Measurements from ENCODE around the gene FXYD7. TPM values are rescaled to one million over a fixed set of nuclear protein-coding genes. Genes with fewer than 3 reads are reported as not detected.

FXYD7 gene
- total and polyA plus RNA-seq, 2 of the 4 experiments (the other 2 are of a cell fraction): 0.31 TPM; not detected in 1

DNA sequence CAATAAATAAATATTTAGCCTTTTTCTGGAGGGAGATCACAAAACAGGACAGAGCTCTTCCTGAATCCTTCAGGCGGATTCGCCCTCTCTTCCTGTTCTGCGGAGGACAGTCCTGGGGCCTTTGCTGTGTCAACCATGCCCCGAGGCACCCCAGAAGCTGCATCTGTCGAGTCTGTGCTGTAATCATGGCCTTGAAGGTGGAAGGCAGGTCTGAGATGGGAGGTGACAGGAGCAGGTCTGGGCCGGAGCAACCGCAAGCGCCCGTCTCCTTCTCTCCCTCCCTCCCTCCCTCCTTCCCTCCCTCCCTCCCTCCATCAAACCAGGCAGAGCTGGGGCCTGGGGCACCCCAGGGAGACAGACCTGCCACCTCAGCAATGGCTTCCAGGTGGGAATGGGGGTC lies 32.1 kb upstream of the FXYD7 start:
- no peak overlapping the region for H2BK120ac ChIP-seq (ENCODE audit: low read depth, low read length)
- TF ChIP-seq MAFK (IDR thresholded peaks at IDR 0.05; ENCODE audit: low read depth, low read length): no peak
- TF ChIP-seq POLR2A (IDR thresholded peaks at IDR 0.05; ENCODE audit: low read depth, low read length): no peak
- TF ChIP-seq NFE2L2 (IDR thresholded peaks at IDR 0.05; ENCODE audit: low read depth, low read length): no peak
- TF ChIP-seq RFX5 (IDR thresholded peaks at IDR 0.05; ENCODE audit: low read depth, low read length): no peak
- TF ChIP-seq, protein P1, sequence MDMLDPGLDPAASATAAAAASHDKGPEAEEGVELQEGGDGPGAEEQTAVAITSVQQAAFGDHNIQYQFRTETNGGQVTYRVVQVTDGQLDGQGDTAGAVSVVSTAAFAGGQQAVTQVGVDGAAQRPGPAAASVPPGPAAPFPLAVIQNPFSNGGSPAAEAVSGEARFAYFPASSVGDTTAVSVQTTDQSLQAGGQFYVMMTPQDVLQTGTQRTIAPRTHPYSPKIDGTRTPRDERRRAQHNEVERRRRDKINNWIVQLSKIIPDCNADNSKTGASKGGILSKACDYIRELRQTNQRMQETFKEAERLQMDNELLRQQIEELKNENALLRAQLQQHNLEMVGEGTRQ (IDR thresholded peaks at IDR 0.05; ENCODE audit: low read depth, low read length): no peak
- TF ChIP-seq CHD1 (IDR thresholded peaks at IDR 0.05; ENCODE audit: low read depth, low read length): no peak
- no peak for TF ChIP-seq BHLHE40 (IDR thresholded peaks at IDR 0.05; ENCODE audit: low read depth, low read length)
- H3K27ac ChIP-seq (ENCODE audit: insufficient read depth, low read length): no peak overlapping the region
- no peak overlapping the region for H2BK15ac ChIP-seq (ENCODE audit: low read depth, low read length)
- BruUV-seq (replicated peaks): no TSS peak
- H2AFZ ChIP-seq (replicated peaks; ENCODE audit: low read length, poor library complexity): no peak overlapping the region
- no peak overlapping the region for H3K23ac ChIP-seq (ENCODE audit: low read depth, low read length)
- no peak overlapping the region for H2BK20ac ChIP-seq (ENCODE audit: low read depth, low read length)
- H4K8ac ChIP-seq (ENCODE audit: low read depth in 2 of 2, low read length in 2 of 2): no peak overlapping the region
- H4K5ac ChIP-seq (ENCODE audit: low read depth, low read length): no peak overlapping the region
- intact Hi-C loops (cut with micrococcal nuclease) (no loop called here), in situ Hi-C loops (cut with MboI; ENCODE audit: low sequenced_read_pairs) (no loop called here), dilution Hi-C loops (cut with HindIII; ENCODE audit: low sequenced_read_pairs, unreplicated experiment) (no loop called here)
- H3K4me2 ChIP-seq (ENCODE audit: low read depth, low read length): no peak overlapping the region
- ATAC-seq (ENCODE audit: low read depth) (no peak), DNase-seq (no peak)
- H2AK9ac ChIP-seq (replicated peaks; ENCODE audit: low read depth, low read length, poor library complexity): no peak overlapping the region
- no peak overlapping the region for H3K4ac ChIP-seq (ENCODE audit: low read depth, low read length)
- no peak overlapping the region for H3K4me3 ChIP-seq (ENCODE audit: insufficient read depth, low read depth, low read length)
- no peaks in the 10 kb centered on the region for H3K9me1 ChIP-seq (ENCODE audit: insufficient read depth, low read length)
- no peak overlapping the region for H3K14ac ChIP-seq (replicated peaks; ENCODE audit: low read depth, low read length)
- no peaks in the 10 kb centered on the region for H3K79me1 ChIP-seq (ENCODE audit: low read depth in 1 of 2, low read length in 2 of 2)
- H3K27me3 ChIP-seq (ENCODE audit: control insufficient read depth, insufficient read depth, low read length): peaks cover 13% of the 10 kb centered on the region; the same call in 1 of the 2 replicates
- H4K20me1 ChIP-seq (ENCODE audit: insufficient read depth, low read length): no peaks in the 10 kb centered on the region
- H4K91ac ChIP-seq (ENCODE audit: insufficient read depth, low read depth, low read length): no peak overlapping the region
- H2BK5ac ChIP-seq (ENCODE audit: low read depth, low read length, poor library complexity, severe bottlenecking): no peak overlapping the region
- WGBS, 2 experiments (ENCODE audit: extremely low coverage in 2 of 2, insufficient read length in 1 of 2): 100% methylated on average over 1 of the region's 9 CpGs; no CpG with 5 or more reads in 1 of the 2 experiments
- H3K4me1 ChIP-seq (ENCODE audit: control insufficient read depth, insufficient read depth, low read length): no peaks in the 10 kb centered on the region
- H3K56ac ChIP-seq (ENCODE audit: extremely low read depth, insufficient read depth, low read length): no peak overlapping the region
- H3K18ac ChIP-seq (ENCODE audit: low read depth, low read length): no peak overlapping the region
- ChIA-PET CTCF (no interaction called here), POLR2A (ENCODE audit: unreplicated experiment) (no interaction called here)
- peaks cover 3% of the 10 kb centered on the region; the same call in 1 of the 2 replicates for H3K9me3 ChIP-seq (ENCODE audit: control insufficient read depth, insufficient read depth, low read length)
- no peak overlapping the region for H3K9ac ChIP-seq (ENCODE audit: low read depth, low read length)
- H2AK5ac ChIP-seq (ENCODE audit: low read depth, low read length): no peak overlapping the region
- H3K36me3 ChIP-seq (ENCODE audit: control insufficient read depth, insufficient read depth, low read length): no peaks in the 10 kb centered on the region
